GM12878 (cell line): Measurements from ENCODE around the gene SORT1. TPM values are rescaled to one million over a fixed set of nuclear protein-coding genes. Genes with fewer than 3 reads are reported as not detected.

Experiments
- ATAC-seq: fragments of 200-7000 bp; cut with Tn5 transposase; 3 replicates; pipeline ENCODE4 v1.9.1; 2020; ENCODE audit warnings: mild to moderate bottlenecking, moderate library complexity
- BruUV-seq: library from RNA; stranded (reverse); fragments of 400-500 nt; replicated peaks from 2 replicates; lab custom pipeline; 2021; lab: Mats Ljungman, UMichigan
- CTCF ChIA-PET: fragments of 300-600 bp; sonication (Branson Sonifier 250); formaldehyde crosslinking; extraction: SDS; loops from one replicate; lab custom pipeline; 2021; ENCODE audit warnings: inconsistent platforms; lab: Yijun Ruan, JAX
- POLR2A ChIA-PET: fragments of 350-600 bp; formaldehyde crosslinking; extraction: SDS; loops from one replicate; lab custom pipeline; 2021; ENCODE audit warnings: inconsistent platforms; lab: Charles Lee
- RAD21 ChIA-PET: fragments of 300-600 bp; sonication (Branson Sonifier 250); formaldehyde crosslinking; loops from one replicate; lab custom pipeline; 2023; ENCODE audit warnings: antibody characterized with exemption; ENCODE audit not compliant: unreplicated experiment; lab: Charles Lee
- SMC1A ChIA-PET: fragments of 300-600 bp; sonication (Branson Sonifier 250); formaldehyde crosslinking; loops from one replicate; lab custom pipeline; 2023; ENCODE audit not compliant: unreplicated experiment, uncharacterized antibody; lab: Charles Lee
- DNase-seq: peaks from one replicate; pipeline ENCODE4 v3.0.0-alpha.2; 2011; ENCODE audit warnings: low read depth, low spot score
- FAIRE-seq: peaks from 3 replicates; lab custom pipeline; 2011; peaks lifted over from hg19 to GRCh38; lab: Jason Lieb, UNC
- H2AFZ ChIP-seq: 2 replicates; pipeline ENCODE4 v1.6.0; 2011; ENCODE audit warnings: low read depth, low read length, control low read depth; ENCODE audit not compliant: control insufficient read depth
- H3K27ac ChIP-seq: 2 replicates; pipeline ENCODE4 v1.5.1; 2011; ENCODE audit warnings: control low read depth; ENCODE audit not compliant: control insufficient read depth, insufficient read depth
- H3K27me3 ChIP-seq, 2 experiments: replicated peaks in 1 of 2; 2 replicates each; pipeline versions ENCODE4 v1.6.0 to v1.6.1; 2011; ENCODE audit warnings: low read length in 1 of 2; ENCODE audit not compliant: control insufficient read depth in 2 of 2, insufficient read depth in 2 of 2
- H3K36me3 ChIP-seq, 2 experiments: 2 replicates each; pipeline ENCODE4 v1.5.1; 2011; ENCODE audit warnings: low read length in 1 of 2; ENCODE audit not compliant: control insufficient read depth in 2 of 2, insufficient read depth in 2 of 2
- H3K4me1 ChIP-seq: 2 replicates; pipeline ENCODE4 v1.6.1; 2011; ENCODE audit warnings: mild to moderate bottlenecking, low read length, moderate library complexity, mixed read lengths; ENCODE audit not compliant: control insufficient read depth, insufficient read depth
- H3K4me2 ChIP-seq: 2 replicates; pipeline ENCODE4 v1.6.0; 2011; ENCODE audit warnings: control low read depth; ENCODE audit not compliant: control insufficient read depth, insufficient read depth
- H3K4me3 ChIP-seq: fragments of 200-600 bp; sonication (generic); 2 replicates; pipeline ENCODE4 v1.5.1; 2016
- H3K79me2 ChIP-seq: 2 replicates; pipeline ENCODE4 v1.6.0; 2011; ENCODE audit warnings: low read length; ENCODE audit not compliant: control insufficient read depth, insufficient read depth
- H3K9ac ChIP-seq: 2 replicates; pipeline ENCODE4 v1.8.0; 2011; ENCODE audit warnings: low read length, control low read depth, mixed read lengths; ENCODE audit not compliant: control insufficient read depth, insufficient read depth
- H3K9me3 ChIP-seq: replicated peaks from 3 replicates; pipeline ENCODE4 v1.5.1; 2011; ENCODE audit warnings: mild to moderate bottlenecking, low read length; ENCODE audit not compliant: control insufficient read depth, insufficient read depth
- H4K20me1 ChIP-seq: 2 replicates; pipeline ENCODE4 v1.6.0; 2011; ENCODE audit not compliant: control insufficient read depth, insufficient read depth
- DPF2 ChIP-seq: fragments of 450-650 bp; IDR thresholded peaks from 2 replicates; pipeline ENCODE4 v1.6.1; 2017; ENCODE audit warnings: mild to moderate bottlenecking
- FOXK2 ChIP-seq: fragments of 450-650 bp; IDR thresholded peaks from 2 replicates; pipeline ENCODE4 v1.6.1; 2017; ENCODE audit warnings: mild to moderate bottlenecking, moderate library complexity
- POLR2A ChIP-seq: IDR thresholded peaks from 2 replicates; pipeline ENCODE4 v1.6.1; 2011; ENCODE audit warnings: low read depth, mild to moderate bottlenecking, low read length
- RB1 ChIP-seq: fragments of 450-650 bp; formaldehyde crosslinking; IDR thresholded peaks from 2 replicates; pipeline ENCODE4 v1.6.1; 2017; ENCODE audit warnings: mild to moderate bottlenecking, borderline replicate concordance
- RCOR1 ChIP-seq: conservative IDR thresholded peaks from 2 replicates; pipeline ENCODE4 v1.6.1; 2012; ENCODE audit warnings: low read depth, low read length, improper control_type of control experiment
- SIX5 ChIP-seq: IDR thresholded peaks from 2 replicates; pipeline ENCODE4 v1.6.1; 2011; ENCODE audit warnings: mild to moderate bottlenecking, low read depth, low read length, moderate library complexity; ENCODE audit not compliant: severe bottlenecking
- SRF ChIP-seq, 2 experiments: IDR thresholded peaks; 2 replicates each; pipeline ENCODE4 v1.6.1; 2011; ENCODE audit warnings: low read depth in 2 of 2, low read length in 2 of 2, mild to moderate bottlenecking in 1 of 2, moderate library complexity in 1 of 2
- SUPT20H ChIP-seq: IDR thresholded peaks from 2 replicates; pipeline ENCODE4 v1.6.1; 2011; ENCODE audit warnings: low read depth, mild to moderate bottlenecking, low read length, moderate library complexity, borderline replicate concordance; ENCODE audit not compliant: control insufficient read depth
- WGBS: methylation state at CpG from one replicate; pipeline ENCODE4 v1.1.6; 2016; ENCODE audit warnings: low lambda C conversion rate; ENCODE audit not compliant: insufficient replicate concordance, insufficient coverage; ENCODE audit errors: missing lambda C conversion rate; 5-methylcytosine and 5-hydroxymethylcytosine counted together
- in situ Hi-C: fragments of 300-500 bp; cut with MboI; formaldehyde crosslinking; loops from 9 replicates; pipeline ENCODE4 v1.14.3; 2018; ENCODE audit warnings: mixed read lengths
- intact Hi-C: fragments of 100-400 bp; cut with micrococcal nuclease; formaldehyde crosslinking; loops from one replicate; pipeline ENCODE4 v1.14.2; 2022; ENCODE audit not compliant: unreplicated experiment
- polyA plus RNA-seq, 11 experiments: library from polyadenylated mRNA; depleted of rRNA in 4 of 11; unstranded in 6 of 11; stranded (reverse) in 5 of 11; fragments of >200 nt; fragmentation: Nextera tagmentation in 4 of 11; fragmentation: Illumina TruSeq in 1 of 11; extraction: Ambion mirVana in 4 of 11; extraction: Trizol in 1 of 11; gene quantifications; 1 replicate in 1 of 11; 2 replicates in 10 of 11; pipeline versions ENCODE4 v1.2.1 to v1.2.3, GENCODE V29; 2011 to 2016; ENCODE audit warnings: inconsistent platforms in 2 of 11, missing spikeins in 2 of 11, low read depth in 1 of 11
- total RNA-seq, 4 experiments: library from RNA; depleted of rRNA in 3 of 4; stranded (reverse); fragments of >200 nt in 3 of 4; fragmentation: Illumina TruSeq in 1 of 4; extraction: Trizol in 1 of 4; gene quantifications; 2 replicates each; pipeline versions ENCODE4 v1.2.1 to v1.2.3, GENCODE V29; 2013 to 2021
- TF ChIP-seq, protein P1 (sequence below): IDR thresholded peaks from 2 replicates; pipeline ENCODE4 v1.6.1; 2011; ENCODE audit warnings: borderline replicate concordance, low read depth, mild to moderate bottlenecking, moderate library complexity, low read length; ENCODE audit not compliant: insufficient read depth, poor library complexity, severe bottlenecking

The SORT1 gene
- total and polyA plus RNA-seq, 10 of the 15 experiments (the other 5 are each of a cell fraction or from before 2014, with no cell fraction given): 0.06 to 1.9 (median 0.33) TPM; not detected in 1

DNA sequence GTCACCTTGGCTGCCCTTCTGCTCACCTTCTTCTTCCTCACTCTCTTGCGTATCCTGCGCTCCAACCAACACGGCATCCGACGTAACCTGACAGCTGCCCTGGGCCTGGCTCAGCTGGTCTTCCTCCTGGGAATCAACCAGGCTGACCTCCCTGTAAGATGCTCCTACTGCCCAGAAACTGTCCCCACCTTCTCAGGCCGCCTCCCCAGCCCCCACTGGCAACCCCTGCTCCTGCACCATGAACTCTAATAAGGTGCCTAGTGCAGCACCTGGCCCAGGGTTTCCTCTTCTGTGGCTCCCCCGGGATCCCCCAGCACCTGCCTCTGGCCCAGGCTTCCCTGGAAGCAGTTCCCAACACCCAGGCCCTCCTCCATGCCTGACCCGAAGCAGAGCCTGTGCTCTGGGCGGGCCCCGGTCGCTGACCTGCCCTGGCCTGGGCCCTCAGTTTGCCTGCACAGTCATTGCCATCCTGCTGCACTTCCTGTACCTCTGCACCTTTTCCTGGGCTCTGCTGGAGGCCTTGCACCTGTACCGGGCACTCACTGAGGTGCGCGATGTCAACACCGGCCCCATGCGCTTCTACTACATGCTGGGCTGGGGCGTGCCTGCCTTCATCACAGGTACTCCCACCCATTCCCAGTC lies 127.6 kb downstream of the SORT1 start:
- ChIA-PET CTCF (no interaction called here), RAD21 (no interaction called here), POLR2A (no interaction called here), SMC1A (no interaction called here)
- 59% methylated on average over 17 of the region's 17 CpGs for WGBS
- FAIRE-seq (no peak), DNase-seq (no peak), ATAC-seq (no peak)
- Histone ChIP-seq H3K4me1 (no peaks in the 10 kb centered on the region), H3K79me2 (no peaks in the 10 kb centered on the region), H3K9ac (no peak overlapping the region), H3K4me2 (no peak overlapping the region), H3K27ac (no peak overlapping the region), H3K4me3 (no peak overlapping the region), H3K9me3 (no peaks in the 10 kb centered on the region), H4K20me1 (no peaks in the 10 kb centered on the region), H3K36me3 (no peaks in the 10 kb centered on the region), H2AFZ (no peak overlapping the region), H3K27me3 (peaks cover 0 to 1% of the 10 kb centered on the region in 2 experiments; a peak in 1 of 4 replicates)
- in situ Hi-C loops: no loop called here
- TF ChIP-seq SUPT20H: no peak
- TF ChIP-seq RCOR1: no peak
- TF ChIP-seq FOXK2: no peak
- no peak for TF ChIP-seq DPF2
- TF ChIP-seq SIX5: no peak
- TF ChIP-seq RB1: no peak
- TF ChIP-seq SRF (IDR thresholded peaks at IDR 0.05; ENCODE audit: low read depth in 2 of 2, low read length in 2 of 2): no peak
- TF ChIP-seq POLR2A: no peak
- TF ChIP-seq, protein P1, sequence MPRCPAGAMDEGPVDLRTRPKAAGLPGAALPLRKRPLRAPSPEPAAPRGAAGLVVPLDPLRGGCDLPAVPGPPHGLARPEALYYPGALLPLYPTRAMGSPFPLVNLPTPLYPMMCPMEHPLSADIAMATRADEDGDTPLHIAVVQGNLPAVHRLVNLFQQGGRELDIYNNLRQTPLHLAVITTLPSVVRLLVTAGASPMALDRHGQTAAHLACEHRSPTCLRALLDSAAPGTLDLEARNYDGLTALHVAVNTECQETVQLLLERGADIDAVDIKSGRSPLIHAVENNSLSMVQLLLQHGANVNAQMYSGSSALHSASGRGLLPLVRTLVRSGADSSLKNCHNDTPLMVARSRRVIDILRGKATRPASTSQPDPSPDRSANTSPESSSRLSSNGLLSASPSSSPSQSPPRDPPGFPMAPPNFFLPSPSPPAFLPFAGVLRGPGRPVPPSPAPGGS: no peak
- no TSS peak for BruUV-seq
- intact Hi-C loops: no loop called here
